Keratinocyte (primary cell): ENCODE measurements around the gene TAPT1. TPM values are rescaled to one million over a fixed set of nuclear protein-coding genes. Genes with fewer than 3 reads are reported as not detected.

Experiments
- DNase-seq: peaks from one replicate; pipeline ENCODE4 v3.0.0-alpha.2; 2011; ENCODE audit warnings: low read depth, missing footprints, low spot score
- FAIRE-seq: peaks from 2 replicates; lab custom pipeline; 2011; peaks lifted over from hg19 to GRCh38; lab: Jason Lieb, UNC
- H2AFZ ChIP-seq: 2 replicates; pipeline ENCODE4 v1.6.0; 2012; ENCODE audit warnings: low read length, control low read depth, inconsistent platforms; ENCODE audit not compliant: control insufficient read depth
- H3K27ac ChIP-seq: 2 replicates; pipeline ENCODE4 v1.5.1; 2011; ENCODE audit warnings: low read length; ENCODE audit not compliant: control insufficient read depth, insufficient read depth
- H3K27me3 ChIP-seq: 3 replicates; pipeline ENCODE4 v1.6.0; 2011; ENCODE audit warnings: low read length; ENCODE audit not compliant: control insufficient read depth, insufficient read depth; ENCODE audit errors: extremely low read depth
- H3K36me3 ChIP-seq, 2 experiments: 2 replicates in 1 of 2; 3 replicates in 1 of 2; pipeline ENCODE4 v1.5.1; 2011; ENCODE audit warnings: low read length in 2 of 2, mild to moderate bottlenecking in 1 of 2; ENCODE audit not compliant: control insufficient read depth in 2 of 2, insufficient read depth in 2 of 2; ENCODE audit errors: extremely low read depth in 1 of 2
- H3K4me1 ChIP-seq: 3 replicates; pipeline ENCODE4 v1.5.1; 2011; ENCODE audit warnings: low read length; ENCODE audit not compliant: control insufficient read depth, insufficient read depth; ENCODE audit errors: extremely low read depth
- H3K4me2 ChIP-seq: 3 replicates; pipeline ENCODE4 v1.6.0; 2011; ENCODE audit warnings: low read depth, low read length; ENCODE audit not compliant: control insufficient read depth, insufficient read depth; ENCODE audit errors: extremely low read depth
- H3K4me3 ChIP-seq, 3 experiments: fragments of 200-600 bp in 1 of 3; sonication (generic) in 1 of 3; 2 replicates in 2 of 3; 3 replicates in 1 of 3; pipeline ENCODE4 v1.5.1; 2011 to 2016; ENCODE audit warnings: low read length in 3 of 3, mild to moderate bottlenecking in 3 of 3, control low read depth in 2 of 3, inconsistent platforms in 1 of 3, low read depth in 1 of 3, mixed read lengths in 1 of 3, mixed run types in 1 of 3, moderate library complexity in 1 of 3; ENCODE audit not compliant: control insufficient read depth in 2 of 3, insufficient read depth in 2 of 3; ENCODE audit errors: extremely low read depth in 1 of 3
- H3K79me2 ChIP-seq: 2 replicates; pipeline ENCODE4 v1.6.0; 2012; ENCODE audit warnings: low read length; ENCODE audit not compliant: control insufficient read depth, insufficient read depth
- H3K9ac ChIP-seq: 3 replicates; pipeline ENCODE4 v1.6.0; 2011; ENCODE audit warnings: low read length; ENCODE audit not compliant: control insufficient read depth, insufficient read depth; ENCODE audit errors: extremely low read depth
- H3K9me1 ChIP-seq: 3 replicates; pipeline ENCODE4 v1.6.0; 2011; ENCODE audit warnings: low read length; ENCODE audit not compliant: control insufficient read depth, insufficient read depth; ENCODE audit errors: extremely low read depth
- H3K9me3 ChIP-seq: 2 replicates; pipeline ENCODE4 v1.5.1; 2012; ENCODE audit warnings: low read depth, low read length; ENCODE audit not compliant: control insufficient read depth
- H4K20me1 ChIP-seq: 3 replicates; pipeline ENCODE4 v1.6.0; 2011; ENCODE audit warnings: low read length; ENCODE audit not compliant: control insufficient read depth, insufficient read depth; ENCODE audit errors: extremely low read depth
- EZH2 ChIP-seq: IDR thresholded peaks from one replicate; pipeline ENCODE4 v1.6.1; 2012; ENCODE audit warnings: inconsistent platforms, mild to moderate bottlenecking, low read length, moderate library complexity
- dilution Hi-C: fragments of 300-500 bp; cut with MboI; formaldehyde crosslinking; loops from one replicate; pipeline ENCODE4 v1.7.0; 2020; ENCODE audit warnings: low sequenced_read_pairs; ENCODE audit not compliant: extremely low pct_ligation_motif_present
- polyA plus RNA-seq, 5 experiments: library from polyadenylated mRNA; depleted of rRNA in 3 of 5; stranded (reverse) in 3 of 5; stranded (forward) in 1 of 5; unstranded in 1 of 5; fragments of >200 nt; gene quantifications; 1 replicate in 1 of 5; 2 replicates in 3 of 5; 3 replicates in 1 of 5; pipeline versions ENCODE4 v1.2.1 to v1.2.3, GENCODE V29; 2011 to 2012; ENCODE audit warnings: missing spikeins in 2 of 5, low read depth in 1 of 5, low replicate concordance in 1 of 5
- TF ChIP-seq, protein P1 (sequence below), 3 experiments: IDR thresholded peaks in 1 of 3; conservative IDR thresholded peaks in 1 of 3; optimal IDR thresholded peaks in 1 of 3; 2 replicates in 2 of 3; 3 replicates in 1 of 3; pipeline versions ENCODE3 to v1.5.1; 2011; ENCODE audit warnings: low read length in 3 of 3, mild to moderate bottlenecking in 3 of 3, moderate library complexity in 2 of 3, control low read depth in 1 of 3, inconsistent platforms in 1 of 3; ENCODE audit not compliant: insufficient read depth in 2 of 3; ENCODE audit errors: extremely low read depth in 1 of 3

Gene TAPT1
- polyA plus RNA-seq, 1 donor (not counting 4 experiments of a cell fraction or from before 2014, with no cell fraction given), result 10.7 TPM

- no peak overlapping the region for H2AFZ ChIP-seq
- TF ChIP-seq EZH2, result no peak
- TF ChIP-seq, protein P1, sequence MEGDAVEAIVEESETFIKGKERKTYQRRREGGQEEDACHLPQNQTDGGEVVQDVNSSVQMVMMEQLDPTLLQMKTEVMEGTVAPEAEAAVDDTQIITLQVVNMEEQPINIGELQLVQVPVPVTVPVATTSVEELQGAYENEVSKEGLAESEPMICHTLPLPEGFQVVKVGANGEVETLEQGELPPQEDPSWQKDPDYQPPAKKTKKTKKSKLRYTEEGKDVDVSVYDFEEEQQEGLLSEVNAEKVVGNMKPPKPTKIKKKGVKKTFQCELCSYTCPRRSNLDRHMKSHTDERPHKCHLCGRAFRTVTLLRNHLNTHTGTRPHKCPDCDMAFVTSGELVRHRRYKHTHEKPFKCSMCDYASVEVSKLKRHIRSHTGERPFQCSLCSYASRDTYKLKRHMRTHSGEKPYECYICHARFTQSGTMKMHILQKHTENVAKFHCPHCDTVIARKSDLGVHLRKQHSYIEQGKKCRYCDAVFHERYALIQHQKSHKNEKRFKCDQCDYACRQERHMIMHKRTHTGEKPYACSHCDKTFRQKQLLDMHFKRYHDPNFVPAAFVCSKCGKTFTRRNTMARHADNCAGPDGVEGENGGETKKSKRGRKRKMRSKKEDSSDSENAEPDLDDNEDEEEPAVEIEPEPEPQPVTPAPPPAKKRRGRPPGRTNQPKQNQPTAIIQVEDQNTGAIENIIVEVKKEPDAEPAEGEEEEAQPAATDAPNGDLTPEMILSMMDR (optimal IDR thresholded peaks at IDR 0.05 in 1 of 3, IDR thresholded peaks at IDR 0.05 in 1 of 3, conservative IDR thresholded peaks at IDR 0.05 in 1 of 3; ENCODE audit: extremely low read depth in 1 of 3, insufficient read depth in 2 of 3, low read length in 3 of 3), result no peak
- no peaks in the 10 kb centered on the region for H3K79me2 ChIP-seq
- H3K36me3 ChIP-seq, result no peaks in the 10 kb centered on the region
- FAIRE-seq (no peak), DNase-seq (no peak)
- H3K4me2 ChIP-seq, result no peak overlapping the region
- dilution Hi-C loops, result no loop called here
- H3K27me3 ChIP-seq, result no peaks in the 10 kb centered on the region
- H3K9me1 ChIP-seq, result no peaks in the 10 kb centered on the region
- no peaks in the 10 kb centered on the region for H4K20me1 ChIP-seq
- no peaks in the 10 kb centered on the region for H3K9me3 ChIP-seq
- H3K9ac ChIP-seq, result no peak overlapping the region
- H3K27ac ChIP-seq, result no peak overlapping the region
- H3K4me1 ChIP-seq, result no peaks in the 10 kb centered on the region
- no peak overlapping the region for H3K4me3 ChIP-seq
Observed at GRCh38 chr4:16262188-16262587, 35.9 kb upstream of the TAPT1 start.

DNA sequence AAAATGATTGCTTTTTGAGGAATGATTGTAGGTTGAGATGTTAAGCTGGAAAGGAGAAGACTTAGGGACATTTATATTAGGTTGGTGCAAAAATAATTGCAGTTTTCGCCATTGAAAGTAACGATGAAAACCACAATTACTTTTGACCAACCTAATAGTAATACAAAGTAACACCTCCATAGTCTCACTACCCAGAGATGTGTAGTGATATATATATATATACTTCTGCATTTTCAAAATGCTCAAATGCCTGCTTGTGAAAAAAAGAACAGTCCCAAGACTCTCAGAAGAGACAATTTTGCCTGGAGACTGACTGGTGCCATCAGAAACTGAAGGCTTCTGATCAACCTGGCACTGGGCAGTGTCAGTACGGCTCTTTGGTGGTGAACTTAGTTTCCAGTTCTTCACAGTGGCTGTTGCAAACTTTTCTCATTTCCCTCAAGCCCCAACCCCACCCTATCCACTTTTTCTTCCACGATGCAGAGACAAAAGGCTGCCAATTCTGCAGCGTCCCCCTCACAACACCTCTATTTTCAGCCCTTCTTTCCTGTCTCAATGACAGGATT, 35.1 kb upstream of the TAPT1 start:
- DNase-seq, result no peak
- FAIRE-seq, result no peak
- Histone ChIP-seq H3K9me3 (no peaks in the 10 kb centered on the region), H3K4me3 (no peak overlapping the region), H4K20me1 (no peaks in the 10 kb centered on the region), H3K4me1 (no peaks in the 10 kb centered on the region), H3K79me2 (no peaks in the 10 kb centered on the region), H3K27me3 (no peaks in the 10 kb centered on the region), H3K4me2 (no peak overlapping the region), H3K27ac (no peak overlapping the region), H3K9ac (no peak overlapping the region), H3K9me1 (no peaks in the 10 kb centered on the region), H3K36me3 (no peaks in the 10 kb centered on the region), H2AFZ (no peak overlapping the region)
- TF ChIP-seq, protein P1 (optimal IDR thresholded peaks at IDR 0.05 in 1 of 3, IDR thresholded peaks at IDR 0.05 in 1 of 3, conservative IDR thresholded peaks at IDR 0.05 in 1 of 3; ENCODE audit: extremely low read depth in 1 of 3, insufficient read depth in 2 of 3, low read length in 3 of 3), result no peak
- TF ChIP-seq EZH2, result no peak
- dilution Hi-C loops, result no loop called here
